Measurements from ENCODE around the gene FAM209A.

- peak; percentile 16 to 36 (median 29) for TF ChIP-seq CTCF (optimal IDR thresholded peaks at IDR 0.05 in 1 of 3, IDR thresholded peaks at IDR 0.05 in 1 of 3, conservative IDR thresholded peaks at IDR 0.05 in 1 of 3; ENCODE audit: extremely low read depth in 1 of 3, insufficient read depth in 2 of 3, low read length in 3 of 3)
- TF ChIP-seq EZH2 (IDR thresholded peaks at IDR 0.05; ENCODE audit: low read length) = no peak
Observed at GRCh38 chr20:56554869-56555268, 30.3 kb downstream of the FAM209A start.

All from keratinocyte (primary cell).